Left lung (tissue), 10 donors: Measurements from ENCODE around the gene CLEC12A. TPM values are rescaled to one million over a fixed set of nuclear protein-coding genes. Genes with fewer than 3 reads are reported as not detected.

ENCODE experiments used
- ATAC-seq: fragments of 200-7000 bp; cut with Tn5 transposase; one replicate; pipeline ENCODE4 v1.9.1; 2020; ENCODE audit warnings: moderate library complexity
- DNase-seq, 4 donors: peaks; one replicate each; pipeline ENCODE4 v3.0.0-alpha.2; 2013 to 2020
- H3K27ac ChIP-seq, 2 donors: fragments of 200-600 bp; sonication (generic) in 1 of 2; one replicate each; pipeline versions ENCODE4 v1.5.0 to v1.8.0; 2020 to 2021
- H3K27me3 ChIP-seq, 2 donors: fragments of 200-600 bp; sonication (generic) in 1 of 2; one replicate each; pipeline versions ENCODE4 v1.5.0 to v1.8.0; 2020 to 2021
- H3K36me3 ChIP-seq, 2 donors: fragments of 200-600 bp; sonication (generic) in 1 of 2; one replicate each; pipeline versions ENCODE4 v1.5.0 to v1.8.0; 2020 to 2021
- H3K4me1 ChIP-seq, 2 donors: fragments of 200-600 bp; one replicate each; pipeline ENCODE4 v1.8.0; 2021
- H3K4me3 ChIP-seq, 2 donors: fragments of 200-600 bp; sonication (generic) in 1 of 2; one replicate each; pipeline versions ENCODE4 v1.5.0 to v1.8.0; 2020 to 2021; ENCODE audit warnings: mild to moderate bottlenecking in 1 of 2
- H3K9me3 ChIP-seq, 2 donors: fragments of 200-600 bp; sonication (generic) in 1 of 2; one replicate each; pipeline versions ENCODE4 v1.5.0 to v1.8.0; 2020 to 2021
- CTCF ChIP-seq, 2 donors: fragments of 200-600 bp; sonication (generic) in 1 of 2; IDR thresholded peaks; one replicate each; pipeline versions ENCODE4 v1.5.0 to v1.8.0; 2021; ENCODE audit warnings: antibody characterized with exemption in 2 of 2
- intact Hi-C, 2 donors: fragments of 100-400 bp; cut with DNase I; formaldehyde crosslinking; loops; one replicate each; pipeline versions ENCODE4 v1.11.2 to v1.14.2; 2022
- polyA plus RNA-seq, 6 donors: library from polyadenylated mRNA; unstranded; fragments of 120-200 nt; gene quantifications; one replicate each; pipeline ENCODE4 v1.2.1, GENCODE V29; 2013; ENCODE audit not compliant: insufficient read length in 6 of 6
- total RNA-seq, 2 donors: library from RNA; stranded (reverse); fragmentation: NEBNext Ultra II Directional; extraction: Animal tissue kit (Norgen Biotek cat#: 25700); gene quantifications; one replicate each; pipeline ENCODE4 v1.2.1, GENCODE V29; 2021
- donor health status: DM: no; HTN: yes; CAD: no.
- donor health status: DM: no; HTN: no; CAD: no.

The CLEC12A gene
- total and polyA plus RNA-seq, 8 donors, result 0.61 to 12.7 (median 0.96) TPM

- intact Hi-C loops, result no loop called here
- Histone ChIP-seq H3K27ac (peak overlapping the region in 1 of 2 donors; percentile 65), H3K36me3 (no peaks in the 10 kb centered on the region), H3K27me3 (no peaks in the 10 kb centered on the region), H3K4me1 (peaks cover 0 to 14% of the 10 kb centered on the region in 2 donors), H3K9me3 (no peaks in the 10 kb centered on the region), H3K4me3 (no peak overlapping the region)
- ATAC-seq (no peak), DNase-seq (no peak)
- TF ChIP-seq CTCF (IDR thresholded peaks at IDR 0.05), result no peak
Measured at GRCh38 chr12:10031321-10031720, 60.1 kb downstream of the CLEC12A start.

- no peak for DNase-seq
- ATAC-seq, result peak; percentile 16
- Histone ChIP-seq H3K9me3 (no peaks in the 10 kb centered on the region), H3K27ac (peak overlapping the region in 1 of 2 donors; percentile 65), H3K4me3 (no peak overlapping the region), H3K4me1 (peaks cover 0 to 14% of the 10 kb centered on the region in 2 donors), H3K27me3 (no peaks in the 10 kb centered on the region), H3K36me3 (no peaks in the 10 kb centered on the region)
- intact Hi-C loops, result no loop called here
- no peak for TF ChIP-seq CTCF (IDR thresholded peaks at IDR 0.05)
Measured at GRCh38 chr12:10031771-10032175, 60.6 kb downstream of the CLEC12A start.

GRCh38 chr12:10033783-10034545, 62.8 kb downstream of the CLEC12A start:
- intact Hi-C loops, result no loop called here
- H3K9me3 ChIP-seq, result no peaks in the 10 kb centered on the region
- H3K27ac ChIP-seq, result no peak overlapping the region
- H3K36me3 ChIP-seq, result no peaks in the 10 kb centered on the region
- TF ChIP-seq CTCF (IDR thresholded peaks at IDR 0.05), result peak in 1 of 2 donors; percentile 46
- peaks cover 0 to 8% of the 10 kb centered on the region in 2 donors for H3K4me1 ChIP-seq
- DNase-seq, result peak in 2 of 4 donors; percentile 10 to 13
- H3K27me3 ChIP-seq, result no peaks in the 10 kb centered on the region
- no peak overlapping the region for H3K4me3 ChIP-seq
- peak; percentile 52 for ATAC-seq

Other genes starting within 250 kb of the CLEC12A start
- gene CLECL1, start 238.3 kb upstream of the CLEC12A start, total RNA-seq, result not detected
- gene CLECL1, start 238.3 kb upstream of the CLEC12A start, polyA plus RNA-seq, result under 1 TPM; 0.15 to 0.52 (median 0.37) TPM
- 1 to 10 TPM; 4.4 to 6.5 TPM for gene CD69, start 210.5 kb upstream of the CLEC12A start, total RNA-seq
- 1 to 10 TPM; 2.8 to 7.0 (median 5.4) TPM for gene CD69, start 210.5 kb upstream of the CLEC12A start, polyA plus RNA-seq
- gene KLRF1, start 143.9 kb upstream of the CLEC12A start, total RNA-seq, result 1 to 10 TPM; 1.5 to 2.2 TPM
- gene KLRF1, start 143.9 kb upstream of the CLEC12A start, polyA plus RNA-seq, result 1 to 10 TPM in 2 of 6 donors, under 1 TPM in 4; 0.59 to 1.8 (median 0.97) TPM
- gene CLEC2B, start 102.1 kb upstream of the CLEC12A start, total RNA-seq, result 10 to 100 TPM; 16.3 to 34.7 TPM
- gene CLEC2B, start 102.1 kb upstream of the CLEC12A start, polyA plus RNA-seq, result 10 to 100 TPM; 18.9 to 33.8 (median 23.8) TPM
- gene KLRF2, start 89.9 kb upstream of the CLEC12A start, total RNA-seq, result not detected
- gene KLRF2, start 89.9 kb upstream of the CLEC12A start, polyA plus RNA-seq, result not detected
- gene CLEC2A, start 39.0 kb upstream of the CLEC12A start, total RNA-seq, result not detected
- gene CLEC2A, start 39.0 kb upstream of the CLEC12A start, polyA plus RNA-seq, result not detected
- gene CLEC1B, start 27.7 kb downstream of the CLEC12A start, total RNA-seq, result under 1 TPM; 0.38 to 0.63 TPM
- 1 to 10 TPM; 1.1 to 2.6 (median 2.2) TPM for gene CLEC1B, start 27.7 kb downstream of the CLEC12A start, polyA plus RNA-seq
- gene CLEC12B, start 39.2 kb downstream of the CLEC12A start, total RNA-seq, result under 1 TPM in 1 of 2 donors, not detected in 1; 0.47 TPM
- under 1 TPM in 4 of 6 donors, not detected in 2; 0.06 to 0.46 (median 0.26) TPM for gene CLEC12B, start 39.2 kb downstream of the CLEC12A start, polyA plus RNA-seq
- gene CLEC9A, start 59.3 kb downstream of the CLEC12A start, total RNA-seq, result under 1 TPM in 1 of 2 donors, not detected in 1; 0.17 TPM
- gene CLEC9A, start 59.3 kb downstream of the CLEC12A start, polyA plus RNA-seq, result 1 to 10 TPM; 1.2 to 2.5 (median 2.3) TPM
- 10 to 100 TPM in 1 of 2 donors, 1 to 10 TPM in 1; 8.9 to 11.0 TPM for gene CLEC1A, start 127.6 kb downstream of the CLEC12A start, total RNA-seq
- gene CLEC1A, start 127.6 kb downstream of the CLEC12A start, polyA plus RNA-seq, result 10 to 100 TPM; 19.9 to 23.0 (median 20.4) TPM
- gene CLEC7A, start 158.8 kb downstream of the CLEC12A start, total RNA-seq, result 10 to 100 TPM; 25.4 to 75.7 TPM
- gene CLEC7A, start 158.8 kb downstream of the CLEC12A start, polyA plus RNA-seq, result 1 to 10 TPM; 3.3 to 4.5 (median 3.7) TPM
- gene OLR1, start 200.7 kb downstream of the CLEC12A start, total RNA-seq, result 10 to 100 TPM; 52.2 to 63.6 TPM
- 1 to 10 TPM in 3 of 6 donors, under 1 TPM in 3; 0.70 to 1.2 (median 0.92) TPM for gene OLR1, start 200.7 kb downstream of the CLEC12A start, polyA plus RNA-seq
- gene TMEM52B, start 207.6 kb downstream of the CLEC12A start, total RNA-seq, result 1 to 10 TPM; 1.9 to 2.0 TPM
- gene TMEM52B, start 207.6 kb downstream of the CLEC12A start, polyA plus RNA-seq, result 1 to 10 TPM in 1 of 6 donors, under 1 TPM in 5; 0.31 to 1.2 (median 0.50) TPM
- gene GABARAPL1, start 241.5 kb downstream of the CLEC12A start, total RNA-seq, result 10 to 100 TPM; 49.0 to 68.4 TPM
- 10 to 100 TPM; 38.6 to 54.6 (median 47.7) TPM for gene GABARAPL1, start 241.5 kb downstream of the CLEC12A start, polyA plus RNA-seq